Measurements from ENCODE around the gene AREL1. TPM values are rescaled to one million over a fixed set of nuclear protein-coding genes. Genes with fewer than 3 reads are reported as not detected.
A peak's percentile ranks its signal among the peaks of the same experiment; 100 is the strongest.
"Not testable (repeated sequence)": the region's sequence is repeated elsewhere in the genome, so short reads cannot be mapped to it uniquely, and the experiment has no call there.

AREL1 gene
- total RNA-seq: 40.8 TPM

GRCh38 chr14:74712499-74713394 is at the start of gene AREL1, which contains the start of gene FCF1:
Gene AREL1 (minus strand): TSS chr14:74713080. CDS start chr14:74685615, 27,465 bp downstream.
Gene FCF1 (plus strand): TSS chr14:74713144. CDS start chr14:74713198, 54 bp downstream.
- DNase-seq (ENCODE audit: low spot score): peak; percentile 87

- not testable (repeated sequence) for DNase-seq (ENCODE audit: low spot score)
Observed at GRCh38 chr14:74758505-74758904, 45.6 kb upstream of the AREL1 start.

- DNase-seq (ENCODE audit: low spot score): no peak
Observed at GRCh38 chr14:74756326-74756725, 43.4 kb upstream of the AREL1 start.

- no peak for DNase-seq (ENCODE audit: low spot score)
Observed at GRCh38 chr14:74754899-74755298, 42.0 kb upstream of the AREL1 start.

- DNase-seq (ENCODE audit: low spot score): no peak
Observed at GRCh38 chr14:74754157-74754556, 41.3 kb upstream of the AREL1 start.

GRCh38 chr14:74747237-74747636 is 34.4 kb upstream of the AREL1 start:
- DNase-seq (ENCODE audit: low spot score): no peak

- no peak for DNase-seq (ENCODE audit: low spot score)
Observed at GRCh38 chr14:74739293-74740030, 26.6 kb upstream of the AREL1 start.

GRCh38 chr14:74737753-74738325 is 25.0 kb upstream of the AREL1 start:
- no peak for DNase-seq (ENCODE audit: low spot score)

- DNase-seq (ENCODE audit: low spot score): no peak
Observed at GRCh38 chr14:74735125-74735524, 22.2 kb upstream of the AREL1 start.

GRCh38 chr14:74733221-74733620 is 20.3 kb upstream of the AREL1 start:
- DNase-seq (ENCODE audit: low spot score): no peak

GRCh38 chr14:74732387-74732786 is 19.5 kb upstream of the AREL1 start:
- no peak for DNase-seq (ENCODE audit: low spot score)

- no peak for DNase-seq (ENCODE audit: low spot score)
Observed at GRCh38 chr14:74723134-74723533, 10.3 kb upstream of the AREL1 start.

GRCh38 chr14:74720526-74720925 is 7.6 kb upstream of the AREL1 start:
- DNase-seq (ENCODE audit: low spot score): no peak

GRCh38 chr14:74713395-74713735 is 485 bp upstream of the AREL1 start:
- no peak for DNase-seq (ENCODE audit: low spot score)

GRCh38 chr14:74711651-74712050 is 1.2 kb downstream of the AREL1 start:
- DNase-seq (ENCODE audit: low spot score): no peak

GRCh38 chr14:74710480-74710879 is 2.4 kb downstream of the AREL1 start:
- no peak for DNase-seq (ENCODE audit: low spot score)

GRCh38 chr14:74705613-74706500 is 7.0 kb downstream of the AREL1 start:
- no peak for DNase-seq (ENCODE audit: low spot score)

- DNase-seq (ENCODE audit: low spot score): no peak
Observed at GRCh38 chr14:74704656-74705055, 8.2 kb downstream of the AREL1 start.

- DNase-seq (ENCODE audit: low spot score): no peak
Observed at GRCh38 chr14:74703043-74703442, 9.8 kb downstream of the AREL1 start.

GRCh38 chr14:74702293-74702692 is 10.6 kb downstream of the AREL1 start:
- DNase-seq (ENCODE audit: low spot score): no peak

GRCh38 chr14:74698465-74698864 is 14.4 kb downstream of the AREL1 start:
- no peak for DNase-seq (ENCODE audit: low spot score)

GRCh38 chr14:74697976-74698375 is 14.9 kb downstream of the AREL1 start:
- no peak for DNase-seq (ENCODE audit: low spot score)

All from ureter (tissue), 1 donor.